MV-4-11 (cell line): Measurements from ENCODE around the gene CAPN1.
"Not testable (repeated sequence)": the region's sequence is repeated elsewhere in the genome, so short reads cannot be mapped to it uniquely, and the experiment has no call there.

Experiments
- DNase-seq: peaks from one replicate; lab custom pipeline; 2025; lab: John Stamatoyannopoulos, UW

CAPN1 gene

DNA sequence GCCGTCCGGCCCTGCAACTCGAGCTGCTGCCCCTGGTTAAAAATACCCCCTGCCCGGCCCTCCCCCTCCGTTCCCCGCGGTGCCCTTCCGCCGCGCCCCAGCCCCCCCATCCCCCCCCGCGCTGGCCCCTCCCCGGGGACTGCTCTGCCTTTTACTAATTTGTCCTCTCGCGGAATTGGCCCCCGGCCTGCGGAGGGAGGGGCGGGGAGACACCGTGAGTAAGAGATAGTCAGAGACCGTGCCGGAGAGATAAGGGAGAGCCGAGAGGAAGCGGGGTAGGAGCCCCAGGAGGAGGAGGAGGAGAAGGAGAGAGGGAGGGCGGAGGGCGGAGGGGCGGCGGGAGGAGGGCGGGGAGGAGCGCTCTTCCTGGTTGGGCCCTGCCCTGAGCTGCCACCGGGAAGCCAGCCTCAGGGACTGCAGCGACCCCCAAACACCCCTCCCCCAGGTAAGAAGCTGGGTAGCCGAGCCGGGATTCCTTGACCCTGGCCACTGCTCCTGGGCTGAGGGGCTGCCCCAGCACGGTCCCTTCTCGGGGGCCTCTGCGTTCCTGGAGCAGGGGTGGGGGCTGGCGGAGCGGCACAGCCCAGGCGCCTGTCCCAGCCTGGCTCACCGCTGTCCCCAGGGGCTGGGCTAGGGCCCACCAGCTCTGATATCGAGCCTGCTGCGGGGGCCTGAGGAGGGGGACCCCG is at the start of gene CAPN1:
Gene CAPN1 (plus strand): TSS at position 360 of the 689 bp plus-strand sequence. CDS start 774 bp downstream, outside the sequence.
- peak; percentile 66 for DNase-seq

DNA sequence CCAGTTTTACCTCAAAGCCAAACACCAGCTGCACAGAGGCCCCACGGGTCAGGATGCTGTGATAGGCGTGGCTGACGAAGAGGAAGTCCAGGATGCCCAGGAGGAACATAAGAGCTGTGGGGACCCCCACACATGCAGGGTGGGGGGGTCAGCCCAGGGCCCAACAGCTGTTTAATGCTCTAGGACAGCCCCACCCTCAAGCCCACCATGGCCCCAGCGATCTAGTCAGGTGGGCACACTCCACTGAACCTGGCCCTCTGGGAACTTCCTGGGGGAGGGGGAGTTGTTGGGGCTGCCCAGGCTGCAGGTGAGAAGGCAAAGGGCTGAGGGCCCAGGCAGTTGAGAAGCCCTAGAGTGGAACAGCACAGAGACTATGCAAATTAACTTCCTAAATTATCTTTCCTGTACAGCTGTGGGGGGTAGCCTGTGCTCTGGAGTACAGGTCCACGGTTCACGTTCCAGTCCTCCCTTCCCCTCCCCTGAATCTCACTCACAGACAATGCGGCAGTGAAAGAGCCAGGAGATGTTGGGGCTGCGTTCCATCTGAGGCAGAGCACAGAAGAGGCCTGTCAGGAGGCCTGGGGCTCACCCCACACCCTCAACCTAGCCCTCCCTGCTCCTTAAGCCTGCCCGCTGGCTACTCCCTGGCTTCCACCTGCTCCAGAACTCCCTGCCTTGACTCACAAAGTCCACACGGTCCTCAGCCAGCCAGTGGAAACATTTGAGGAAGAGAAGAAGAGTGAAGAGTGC is 49.3 kb upstream of the CAPN1 start:
- DNase-seq: no peak

DNA sequence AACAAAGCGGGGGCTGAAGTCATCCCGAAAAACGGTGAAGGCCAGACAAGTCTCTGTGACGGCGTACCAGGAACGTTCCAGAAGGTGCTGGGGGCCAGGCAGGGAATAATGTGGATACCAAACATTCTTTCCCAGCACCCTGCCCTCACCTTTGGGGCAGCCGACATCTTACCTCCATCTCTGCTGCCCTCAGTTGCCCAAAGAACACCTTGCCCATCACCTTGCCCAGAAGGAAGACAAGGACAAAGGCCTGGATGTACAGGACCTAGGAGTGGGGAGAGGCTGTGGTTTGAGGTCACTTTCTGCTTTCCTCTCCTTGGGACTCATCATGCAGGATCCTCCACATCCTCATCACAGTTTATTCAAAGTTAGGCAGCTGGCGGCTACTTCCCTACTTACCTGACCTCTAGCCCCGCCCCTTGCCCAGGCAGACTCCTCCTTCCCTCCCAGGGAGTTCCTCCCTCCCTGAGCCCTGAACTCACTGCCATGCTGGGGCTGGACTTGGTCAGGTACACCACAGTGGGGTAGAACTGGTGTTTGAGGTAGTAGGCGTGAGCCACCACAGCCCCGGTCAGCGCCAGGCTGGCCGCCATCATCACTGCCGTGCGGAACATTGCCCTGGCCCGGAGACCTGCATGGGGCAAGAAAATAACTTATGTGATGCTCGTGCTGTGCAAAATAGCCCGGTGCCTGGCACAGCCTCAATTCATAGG is 48.6 kb upstream of the CAPN1 start:
- peak; percentile 51 for DNase-seq

DNA sequence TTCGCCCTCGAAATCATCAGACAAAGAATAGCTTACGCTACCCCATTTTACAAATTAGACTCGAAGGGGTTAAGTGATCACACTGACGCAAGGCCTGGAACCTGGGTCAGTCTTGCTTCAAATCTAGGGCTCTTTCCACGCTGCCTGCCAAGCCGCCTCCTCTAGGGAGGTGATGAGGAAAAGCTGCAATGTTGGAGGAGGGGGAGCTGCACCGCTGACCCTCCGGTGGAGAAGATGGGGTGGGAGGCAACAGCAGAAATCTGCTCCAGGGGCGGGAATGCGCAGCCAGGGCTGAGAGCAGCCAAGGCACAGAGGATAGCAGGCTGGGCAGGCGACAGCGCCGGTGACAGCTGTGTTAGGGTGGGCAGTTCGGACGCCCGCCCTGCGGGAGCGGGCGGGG is 48.0 kb upstream of the CAPN1 start:
- no peak for DNase-seq

DNA sequence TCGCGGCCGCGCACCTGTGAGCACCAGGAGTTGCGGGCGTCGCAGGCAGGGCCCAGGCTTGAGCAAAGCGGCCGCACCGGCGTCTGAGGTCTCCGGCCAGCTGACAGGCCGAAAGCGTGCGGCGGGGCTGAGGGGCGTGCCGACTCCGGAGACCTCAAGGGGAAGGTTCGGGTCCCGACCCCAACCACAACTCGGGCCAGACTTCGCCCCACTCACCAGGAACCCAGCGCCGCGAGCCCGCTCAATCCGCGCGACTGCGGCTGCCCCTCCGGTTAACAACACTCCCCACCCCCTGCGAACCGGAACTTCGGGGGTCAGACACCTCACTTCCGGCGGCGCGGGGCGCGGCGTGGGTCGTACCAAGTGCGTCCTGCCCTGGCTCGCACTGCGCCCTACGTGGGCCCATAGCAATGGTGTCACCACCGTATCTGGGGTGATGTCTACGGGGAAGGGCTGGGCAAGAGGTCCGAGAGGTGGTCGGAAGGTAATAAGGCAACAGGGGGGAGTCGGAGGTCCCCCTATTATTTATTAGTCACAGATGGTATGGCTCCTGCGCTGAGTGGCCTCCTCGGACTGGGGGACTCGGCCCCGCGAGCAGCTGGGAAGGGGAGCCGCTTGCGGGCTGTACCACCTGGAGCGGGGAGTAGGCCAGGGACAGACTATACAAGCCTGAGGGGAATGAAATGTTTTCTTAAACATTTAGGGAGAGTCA is 47.3 kb upstream of the CAPN1 start, which contains the start of gene SYVN1:
Gene SYVN1 (minus strand): TSS at position 280 of the 712 bp plus-strand sequence. CDS start 918 bp downstream, outside the sequence.
- DNase-seq: peak; percentile 84

DNA sequence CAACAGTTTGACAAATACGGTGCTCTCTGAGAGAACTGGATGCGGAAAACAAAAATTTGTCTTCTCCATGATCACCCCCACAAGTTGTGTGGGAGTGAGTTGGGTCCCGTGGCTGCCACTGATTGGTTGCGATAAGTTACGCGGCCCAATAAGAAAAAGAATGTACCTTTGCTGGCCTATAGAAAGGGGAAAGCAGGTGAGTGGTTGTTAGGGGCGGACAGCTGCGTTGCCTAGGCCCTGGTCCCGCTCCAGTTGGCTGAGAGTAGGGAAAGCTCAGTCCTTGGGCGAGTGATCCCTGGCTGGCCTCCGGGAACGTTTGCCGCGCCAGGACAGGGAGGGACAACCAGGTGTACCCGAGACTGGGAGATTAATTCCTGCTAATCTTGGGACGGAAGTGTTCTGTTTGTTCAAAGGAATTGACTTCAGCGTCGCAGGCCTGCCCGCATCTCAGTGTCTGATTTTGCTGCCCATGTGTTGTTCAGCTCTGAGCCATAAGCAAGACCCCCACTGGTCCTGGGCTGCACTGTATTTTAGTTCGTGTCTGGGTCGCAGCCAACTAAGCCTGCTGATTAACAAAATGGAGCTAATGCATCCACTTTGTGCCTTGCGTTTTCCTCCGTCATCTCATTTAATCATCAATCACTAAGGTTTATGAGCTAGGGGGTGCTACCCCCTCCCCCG is 46.6 kb upstream of the CAPN1 start:
- peak; percentile 91 for DNase-seq

DNA sequence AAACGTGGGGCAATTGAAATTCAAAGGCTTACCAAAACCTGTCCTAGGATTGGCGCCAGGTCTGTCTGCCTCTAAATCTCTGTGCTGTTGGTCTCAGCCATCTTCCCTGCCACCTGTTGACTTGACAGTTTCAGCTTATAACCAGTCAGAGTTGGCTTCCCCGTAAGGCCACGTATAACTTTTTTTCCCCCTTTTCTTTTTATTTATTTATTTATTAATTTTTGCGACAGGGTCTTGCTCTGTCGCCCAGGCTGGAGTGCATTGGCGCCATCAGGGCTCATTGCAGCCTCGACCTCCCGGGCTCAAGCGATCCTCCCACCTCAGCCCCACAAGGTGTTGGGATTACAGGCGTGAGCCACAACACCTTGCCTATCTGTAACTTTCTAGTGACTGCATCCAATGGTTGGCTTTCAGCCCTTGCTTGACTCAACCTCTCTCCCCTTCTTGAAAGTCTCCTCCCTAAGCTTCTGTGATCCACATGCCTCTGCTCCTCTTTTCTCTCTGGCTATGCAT is 46.0 kb upstream of the CAPN1 start:
- DNase-seq: no peak

DNA sequence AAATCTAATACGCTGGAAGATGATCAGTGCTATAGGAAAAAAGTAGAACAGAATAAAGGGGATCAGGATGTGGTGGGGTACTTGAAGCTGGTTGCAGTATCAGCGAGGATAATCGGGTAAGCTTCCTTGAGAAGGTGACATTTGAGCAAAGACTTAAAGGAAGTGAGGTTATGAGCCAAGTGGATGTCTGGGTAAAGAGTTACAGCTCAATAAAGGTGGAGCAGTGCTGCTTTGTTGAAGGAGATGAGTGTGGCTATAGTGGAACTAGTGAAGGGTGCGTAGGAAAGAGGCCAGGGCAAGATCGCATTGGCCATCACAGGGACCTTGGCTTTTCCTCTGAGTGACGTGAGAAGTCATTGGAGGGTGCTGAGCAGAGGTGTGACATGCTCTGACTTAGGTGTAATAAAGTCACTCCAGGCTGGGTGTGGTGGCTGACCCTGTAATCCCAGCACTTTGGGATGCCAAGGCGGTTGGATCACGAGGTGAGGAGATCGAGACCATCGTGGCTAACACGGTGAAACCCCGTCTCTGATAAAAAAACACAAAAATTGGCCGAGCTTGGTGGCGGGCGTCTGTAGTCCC is 45.1 kb upstream of the CAPN1 start:
- no peak for DNase-seq

DNA sequence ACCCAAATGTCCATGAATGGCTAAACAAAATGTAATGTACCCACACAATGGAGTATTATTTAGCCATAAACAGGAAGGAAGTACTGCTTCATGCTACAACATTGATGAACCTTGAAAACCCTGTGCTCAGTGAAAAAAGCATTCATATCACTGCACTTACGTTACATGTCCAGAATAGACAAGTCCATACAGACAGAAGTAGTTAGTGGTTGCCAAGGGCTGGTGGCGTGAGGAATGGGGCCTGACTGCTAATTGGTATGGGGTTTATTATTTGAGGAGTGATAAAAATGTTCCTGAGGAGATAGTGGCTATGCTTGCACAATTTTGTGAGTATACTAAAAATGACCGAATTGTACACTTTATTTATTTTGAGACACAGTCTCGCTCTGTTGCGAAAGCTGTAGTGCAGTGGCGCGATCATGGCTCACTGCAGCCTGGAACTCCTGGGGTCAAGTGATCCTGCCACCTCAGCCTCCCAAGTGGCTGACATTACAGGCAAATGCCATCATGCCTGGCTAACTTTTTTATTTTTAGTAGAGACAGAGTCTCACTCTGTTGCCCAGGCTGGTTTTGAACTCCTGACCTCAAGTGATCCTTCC is 39.7 kb upstream of the CAPN1 start:
- DNase-seq: peak; percentile 61

DNA sequence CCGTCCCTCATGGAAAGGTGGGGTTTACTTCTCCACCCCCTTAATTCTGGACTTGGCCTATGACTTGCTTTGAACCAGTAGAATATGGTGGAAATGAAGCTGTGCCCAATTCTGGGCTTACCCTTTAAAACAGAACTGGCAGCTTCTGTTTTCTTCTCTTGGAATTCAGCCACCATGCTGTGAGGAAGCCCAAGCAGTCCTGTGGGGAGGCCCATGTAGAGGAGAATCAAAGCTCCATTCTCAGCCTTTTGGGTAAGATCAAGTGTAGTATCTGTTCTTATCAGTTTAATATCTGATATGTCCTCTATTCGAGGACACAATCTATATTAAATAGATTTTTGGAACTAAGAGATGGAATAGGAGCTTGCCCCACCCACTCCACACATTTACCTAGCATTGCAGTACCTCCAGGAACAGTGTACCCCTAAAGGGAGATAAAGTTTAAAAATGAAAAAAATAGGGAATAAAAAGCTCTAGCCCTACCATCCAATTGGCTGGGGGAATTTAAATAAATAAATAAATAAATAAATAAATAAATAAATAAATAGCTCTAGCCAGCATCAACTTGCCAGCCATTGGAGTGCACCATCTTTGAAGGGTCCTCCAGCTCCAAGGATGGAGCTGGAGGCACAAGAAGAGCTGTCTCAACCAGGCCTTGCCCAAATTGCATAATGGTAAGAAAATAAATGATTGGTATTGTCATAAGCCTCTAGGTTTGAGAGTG is 34.2 kb upstream of the CAPN1 start:
- DNase-seq: no peak

DNA sequence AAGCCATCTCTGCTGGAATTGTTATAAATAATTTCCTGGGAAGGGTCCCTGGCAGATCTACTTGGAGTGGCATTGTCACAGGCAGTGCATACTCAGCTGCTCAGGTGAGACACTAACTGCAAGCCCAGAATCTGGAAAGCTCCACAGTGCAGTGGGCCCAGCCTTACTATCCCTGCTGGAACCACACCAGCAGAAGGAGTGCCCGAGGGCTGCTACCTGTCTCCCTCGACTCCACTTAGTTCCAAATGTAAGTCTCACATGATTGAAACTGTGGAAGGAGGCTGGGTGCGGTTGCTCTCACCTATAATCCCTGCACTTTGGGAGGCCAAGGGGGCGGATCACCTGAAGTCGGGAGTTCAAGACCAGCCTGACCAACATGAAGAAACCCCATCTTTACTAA is 33.1 kb upstream of the CAPN1 start:
- DNase-seq: no peak

DNA sequence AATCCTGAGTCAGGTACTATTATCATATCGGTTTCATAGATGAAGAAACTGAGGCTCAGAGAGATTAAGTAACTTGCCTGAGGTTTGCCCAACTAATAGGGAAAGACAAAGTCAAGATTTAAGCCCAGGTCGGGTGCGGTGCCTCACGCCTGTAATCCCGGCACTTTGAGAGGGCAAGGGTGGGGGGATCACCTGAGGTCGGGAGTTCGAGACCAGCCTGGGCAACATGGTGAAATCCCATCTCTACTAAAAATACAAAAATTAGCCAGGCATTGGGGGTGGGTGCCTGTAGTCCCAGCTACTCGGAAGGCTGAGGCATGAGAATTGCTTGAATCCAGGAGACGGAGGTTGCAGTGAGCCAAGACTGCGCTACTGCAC is 31.6 kb upstream of the CAPN1 start:
- not testable (repeated sequence) for DNase-seq

DNA sequence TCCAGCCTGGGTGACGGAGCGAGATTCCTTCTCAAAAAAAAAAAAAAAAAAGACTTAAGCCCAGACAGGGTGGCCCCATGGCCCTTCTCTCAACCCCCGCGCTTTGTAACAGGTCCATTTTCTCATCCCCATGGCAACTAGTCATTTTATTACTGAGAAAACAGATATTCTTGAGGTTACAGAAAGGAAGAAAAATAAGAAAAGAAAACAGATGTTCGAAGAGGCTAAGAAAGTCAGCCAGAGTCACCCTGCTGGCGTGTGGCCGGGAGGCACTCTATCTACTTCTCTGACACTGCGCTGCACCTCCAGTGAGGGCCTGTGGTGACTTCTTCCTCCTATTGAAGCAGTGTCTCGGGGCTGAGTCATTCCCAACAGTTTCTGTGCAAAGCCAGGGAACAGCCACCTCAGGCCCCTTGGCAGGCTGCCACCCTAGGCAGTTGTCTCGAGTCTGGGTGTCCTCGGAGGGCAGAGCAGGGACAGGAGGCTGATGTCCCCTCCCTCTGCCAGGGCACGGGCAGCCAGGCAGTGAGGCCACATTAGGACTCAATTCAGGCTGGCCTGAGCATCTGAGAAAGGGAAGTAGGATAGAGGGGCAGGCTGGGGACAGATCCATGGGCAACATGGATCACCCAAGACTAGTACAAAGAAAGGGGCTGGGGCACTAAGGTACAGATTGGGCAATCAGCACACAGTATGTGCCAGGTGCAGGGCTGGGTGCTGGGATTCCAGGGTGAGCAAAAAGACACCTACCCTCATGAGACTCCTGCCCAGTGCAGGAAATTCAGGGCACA is 31.0 kb upstream of the CAPN1 start:
- DNase-seq: peak; percentile 98

DNA sequence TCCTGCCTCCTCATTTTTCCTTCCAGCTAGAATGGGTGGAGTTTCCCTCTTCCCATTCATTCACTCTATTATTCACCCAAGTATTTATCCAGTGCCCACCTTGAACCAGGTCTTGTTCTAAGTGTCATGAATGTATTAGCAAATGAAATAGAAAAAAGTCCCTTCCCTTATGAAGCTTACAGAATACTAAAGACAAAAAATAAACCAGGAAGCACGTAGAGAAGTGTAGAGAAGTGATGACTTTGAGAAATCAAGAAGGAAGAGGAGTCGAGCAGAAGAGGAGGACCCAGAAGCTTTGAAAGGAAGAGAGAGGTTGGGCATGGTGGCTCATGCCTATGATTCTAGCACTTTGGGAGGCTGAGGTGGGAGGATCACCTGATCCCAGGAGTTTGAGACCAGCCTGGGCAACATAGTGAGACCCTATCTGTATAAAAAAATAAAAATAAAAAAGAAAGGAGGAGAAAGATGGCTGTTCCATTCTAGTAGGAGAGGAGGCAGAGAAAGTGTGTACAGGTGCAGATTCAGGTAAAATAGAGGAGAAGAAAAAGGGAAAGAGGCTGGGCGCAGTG is 30.3 kb upstream of the CAPN1 start:
- DNase-seq: peak; percentile 11

DNA sequence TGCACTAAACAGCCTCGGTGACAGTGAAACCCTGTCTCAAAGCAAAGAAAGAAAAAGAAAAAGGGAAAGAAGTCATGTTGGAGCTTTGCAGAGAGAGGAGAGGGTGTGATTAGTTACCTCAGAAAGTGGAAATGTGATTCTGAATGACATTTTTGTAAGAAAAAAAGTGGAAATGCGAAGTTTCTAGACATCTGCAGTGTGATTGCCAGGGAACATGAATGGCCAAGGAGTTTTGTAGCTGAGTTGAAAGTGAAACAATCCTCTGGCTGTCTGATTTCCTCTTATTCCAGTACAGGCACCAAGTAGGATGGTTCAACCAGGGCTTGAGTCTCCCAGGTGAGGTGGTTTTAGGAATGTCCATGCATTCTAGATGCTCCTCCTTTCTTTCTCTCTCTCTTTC is 29.6 kb upstream of the CAPN1 start:
- peak; percentile 69 for DNase-seq

DNA sequence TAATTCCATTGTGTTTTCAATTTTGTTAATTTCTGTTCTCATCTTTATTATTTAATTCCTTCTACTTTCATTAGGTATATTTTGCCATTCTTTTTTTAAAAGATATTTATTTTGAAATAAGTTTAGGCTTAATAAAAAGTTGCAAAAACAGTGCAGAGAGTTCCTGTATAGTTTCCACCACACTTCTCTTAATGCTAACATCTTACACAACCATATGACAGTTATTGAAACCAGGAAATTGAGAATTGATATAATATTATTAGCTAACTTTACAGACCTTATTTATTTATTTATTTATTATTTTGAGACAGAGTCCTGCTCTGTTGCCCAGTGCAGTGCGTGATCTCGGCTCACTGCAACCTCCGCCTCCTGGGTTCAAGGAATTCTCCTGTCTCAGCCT is 25.5 kb upstream of the CAPN1 start:
- DNase-seq: no peak

DNA sequence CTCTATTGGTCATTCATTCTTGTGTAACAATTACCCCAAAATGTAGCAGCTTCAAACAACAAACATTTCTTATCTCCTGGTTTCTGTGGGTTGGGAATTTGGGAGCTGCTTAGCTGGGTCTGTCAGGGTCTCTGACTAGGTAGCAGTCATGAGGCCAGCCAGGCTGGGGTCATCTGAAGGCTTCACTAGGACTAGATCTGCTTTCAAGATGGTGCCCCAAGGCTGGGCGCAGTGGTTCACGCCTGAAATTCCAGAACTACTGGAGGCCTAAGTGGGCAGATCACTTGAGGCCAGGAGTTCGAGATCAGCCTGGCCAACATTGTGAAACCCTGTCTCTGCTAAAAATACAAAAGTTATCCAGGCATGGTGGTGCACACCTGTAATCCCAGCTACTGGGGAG is 24.8 kb upstream of the CAPN1 start:
- no peak for DNase-seq

DNA sequence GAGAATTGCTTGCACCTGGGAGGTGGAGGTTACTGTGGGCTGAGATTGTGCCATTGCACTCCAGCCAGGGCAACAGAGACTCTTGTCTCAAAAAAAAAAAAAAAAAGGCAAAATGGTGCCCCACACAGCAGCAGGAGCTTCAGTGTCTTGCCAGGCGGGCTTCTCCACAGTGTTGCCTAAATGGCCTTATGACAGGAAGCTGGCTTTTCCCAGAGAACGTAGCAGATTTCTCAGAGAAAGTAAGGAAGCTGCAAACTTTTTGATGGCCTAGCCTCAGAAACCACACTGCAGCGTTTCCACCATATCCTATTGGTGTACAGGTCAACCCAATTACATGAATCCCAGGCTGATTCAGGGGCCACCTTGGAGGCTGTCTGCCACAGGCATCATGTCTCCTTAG is 24.4 kb upstream of the CAPN1 start:
- no peak for DNase-seq

DNA sequence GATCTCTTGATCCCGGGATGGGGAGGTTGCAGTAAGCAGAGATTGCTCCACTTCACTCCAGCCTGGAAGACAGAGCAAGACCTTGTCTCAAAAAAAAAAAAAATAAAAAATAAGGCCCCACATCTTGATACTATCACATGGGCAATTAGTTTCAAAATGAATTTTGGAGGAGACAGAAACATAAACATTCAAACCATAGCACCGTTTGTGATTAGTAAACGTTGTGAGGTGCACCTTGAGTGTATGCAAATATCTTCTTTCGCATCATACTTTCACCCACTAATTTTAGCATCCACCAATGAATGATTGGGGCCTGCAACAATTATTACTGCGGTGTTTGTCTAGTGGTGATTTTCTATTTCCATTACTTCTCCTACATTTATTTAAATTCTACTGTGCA is 22.7 kb upstream of the CAPN1 start:
- no peak for DNase-seq
